Activated T-helper 2 cell treated with anti-CD3 and anti-CD28 coated beads, Interferon-gamma antibody, Interleukin-2, Interleukin-4, amounts not matched to agents 10 μg/mL and 5 μg/mL and 100 μg/mL, durations not matched to agents 14 hours and 24 hours and 36 hours (primary cell): Measurements from ENCODE around the gene CINP. TPM values are rescaled to one million over a fixed set of nuclear protein-coding genes. Genes with fewer than 3 reads are reported as not detected.

ENCODE experiments used
- DNase-seq: peaks from one replicate; pipeline ENCODE4 v3.0.0; 2021; ENCODE audit warnings: low spot score
- H3K27ac Mint-ChIP-seq: one replicate; pipeline ENCODE4 v1.8.0; 2021; ENCODE audit warnings: mixed read lengths
- H3K27me3 Mint-ChIP-seq: one replicate; pipeline ENCODE4 v1.8.0; 2021; ENCODE audit warnings: low read depth, mixed read lengths
- H3K36me3 Mint-ChIP-seq: one replicate; pipeline ENCODE4 v1.8.0; 2021; ENCODE audit warnings: low read depth, mixed read lengths
- H3K4me1 Mint-ChIP-seq: one replicate; pipeline ENCODE4 v1.8.0; 2021; ENCODE audit warnings: low read depth, mixed read lengths
- H3K4me3 Mint-ChIP-seq: one replicate; pipeline ENCODE4 v1.8.0; 2021; ENCODE audit warnings: low read depth, mild to moderate bottlenecking, moderate library complexity, mixed read lengths
- H3K9me3 Mint-ChIP-seq: one replicate; pipeline ENCODE4 v1.8.0; 2021; ENCODE audit warnings: mixed read lengths
- intact Hi-C: fragments of 100-400 bp; cut with micrococcal nuclease; formaldehyde crosslinking; loops from one replicate; pipeline ENCODE4 v1.15.1; 2023
- total RNA-seq: library from RNA; stranded (reverse); gene quantifications from 2 replicates; pipeline ENCODE4 v1.2.3, GENCODE V29; 2022

CINP gene
- total RNA-seq, 1 donor from 2014 or later: 39.6 TPM

DNA sequence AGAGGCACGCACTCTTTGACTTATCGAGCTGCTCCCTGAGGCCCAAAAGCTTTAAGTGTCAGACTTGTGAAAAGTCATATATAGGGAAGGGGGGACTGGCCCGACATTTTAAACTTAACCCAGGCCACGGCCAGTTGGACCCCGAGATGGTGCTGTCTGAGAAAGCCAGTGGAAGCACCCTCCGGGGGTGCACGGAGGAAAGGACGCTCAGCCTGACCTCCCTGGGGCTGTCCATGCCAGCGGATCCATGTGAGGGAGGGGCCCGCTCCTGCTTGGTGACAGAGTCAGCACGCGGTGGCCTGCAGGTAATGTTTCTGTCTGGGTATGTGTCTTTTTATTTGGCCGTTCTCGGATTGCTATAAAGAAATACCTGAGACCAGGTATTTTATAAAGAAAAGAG is 36.1 kb downstream of the CINP start:
- Mint-ChIP-seq H3K4me1 (peaks cover 4% of the 10 kb centered on the region), H3K27ac (no peak overlapping the region), H3K27me3 (no peaks in the 10 kb centered on the region), H3K36me3 (peaks cover 7% of the 10 kb centered on the region), H3K9me3 (no peaks in the 10 kb centered on the region), H3K4me3 (no peak overlapping the region)
- intact Hi-C loops: no loop called here
- no peak for DNase-seq

DNA sequence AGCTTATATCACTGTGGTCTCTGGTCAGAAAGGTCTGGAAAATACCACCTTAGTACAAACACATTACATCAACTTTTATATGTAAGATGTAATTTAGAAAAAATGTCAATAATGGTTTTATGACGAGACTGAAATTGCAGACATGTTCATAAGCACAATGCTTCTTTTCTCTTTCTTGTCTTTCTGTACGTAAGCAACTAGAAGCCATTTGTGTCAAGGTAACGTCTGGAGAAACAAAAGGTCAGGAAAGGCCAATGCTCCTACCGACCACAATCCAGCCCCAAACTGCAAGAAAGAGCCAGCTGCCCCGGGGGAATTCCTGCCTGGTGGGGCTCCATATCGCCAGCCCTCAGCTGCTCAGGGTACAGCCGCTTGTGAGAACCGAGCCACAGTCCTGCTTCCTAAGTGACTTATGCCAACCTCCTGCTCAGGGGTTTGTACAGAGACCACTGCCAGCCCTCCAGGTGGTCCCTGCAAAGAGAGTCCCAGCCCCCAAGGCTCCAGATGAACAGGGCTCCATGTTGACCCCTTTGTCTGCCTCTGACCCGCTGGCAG is 36.8 kb downstream of the CINP start:
- Mint-ChIP-seq H3K27ac (no peak overlapping the region), H3K4me1 (peaks cover 11% of the 10 kb centered on the region), H3K9me3 (no peaks in the 10 kb centered on the region), H3K27me3 (no peaks in the 10 kb centered on the region), H3K4me3 (no peak overlapping the region), H3K36me3 (peaks cover 7% of the 10 kb centered on the region)
- DNase-seq: no peak
- intact Hi-C loops: no loop called here

DNA sequence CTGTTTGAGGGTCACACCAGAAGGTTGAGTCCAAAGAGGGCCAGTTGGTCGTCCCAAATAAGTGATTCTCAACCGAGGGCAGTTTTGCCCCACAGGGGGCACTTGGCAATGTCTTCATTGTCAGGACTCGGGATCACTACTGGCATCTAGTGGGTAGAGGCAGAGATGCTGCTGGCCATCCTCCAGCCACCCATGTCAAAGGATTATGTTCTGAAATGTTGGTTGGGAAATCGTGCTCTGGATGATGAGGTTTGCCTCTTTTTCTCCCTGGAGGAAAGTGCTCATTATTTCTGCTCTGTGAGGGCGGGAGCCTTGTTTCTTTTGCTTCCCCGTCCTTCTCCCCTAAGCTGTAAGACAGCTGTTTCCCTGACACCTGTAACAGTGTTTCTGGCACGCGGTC is 39.6 kb downstream of the CINP start:
- peaks cover 7% of the 10 kb centered on the region for H3K36me3 Mint-ChIP-seq
- peaks cover 29% of the 10 kb centered on the region for H3K4me1 Mint-ChIP-seq
- no peaks in the 10 kb centered on the region for H3K27me3 Mint-ChIP-seq
- H3K27ac Mint-ChIP-seq: no peak overlapping the region
- DNase-seq: no peak
- no peaks in the 10 kb centered on the region for H3K9me3 Mint-ChIP-seq
- intact Hi-C loops: no loop called here
- H3K4me3 Mint-ChIP-seq: no peak overlapping the region

DNA sequence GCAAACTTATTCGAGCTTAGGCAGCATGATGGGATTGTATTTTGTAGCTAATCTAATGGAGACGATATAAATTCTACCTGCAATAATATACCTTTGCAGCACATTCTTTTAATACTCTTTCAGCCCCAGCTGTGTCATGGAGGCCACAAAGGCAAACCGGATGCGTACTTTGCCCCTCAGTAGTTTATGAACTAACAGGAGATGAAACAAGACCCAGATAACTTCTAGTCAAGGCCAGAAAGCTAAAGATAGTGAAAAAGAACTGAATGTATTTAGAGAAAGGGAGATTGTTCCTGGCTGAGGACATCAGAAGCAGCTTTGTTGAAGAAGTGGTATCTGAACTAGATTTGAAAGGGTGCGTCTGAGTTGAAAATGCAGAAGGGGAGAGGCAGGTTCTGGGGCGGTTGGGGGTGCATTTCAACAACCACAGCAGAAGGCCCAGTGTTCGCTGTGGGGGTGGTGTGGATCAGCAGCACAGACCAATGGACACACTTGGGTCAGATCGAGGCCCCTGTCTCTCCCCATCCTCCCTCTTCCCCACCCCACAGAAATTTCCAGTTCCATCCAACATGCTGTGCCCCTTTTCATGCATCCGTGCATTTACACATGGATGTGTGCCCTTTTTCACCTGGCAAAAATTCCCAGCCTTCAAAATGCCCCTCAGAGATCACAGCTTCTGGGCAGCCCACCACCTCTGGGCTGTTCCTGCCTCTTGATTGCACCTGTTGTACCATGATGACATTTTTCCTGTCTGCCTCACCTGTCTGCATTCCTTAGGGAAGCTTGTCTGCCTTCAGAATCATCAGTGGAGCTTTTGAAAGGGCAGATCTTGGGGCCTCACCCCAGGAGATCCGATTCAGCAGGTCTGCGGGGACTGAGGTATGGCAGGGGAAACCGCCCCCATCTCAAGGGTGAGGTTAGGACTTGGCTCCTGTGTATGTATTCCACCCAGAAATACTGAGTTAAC is 41.0 kb downstream of the CINP start:
- Mint-ChIP-seq H3K27ac (no peak overlapping the region), H3K4me1 (peaks cover 38% of the 10 kb centered on the region), H3K27me3 (no peaks in the 10 kb centered on the region), H3K36me3 (peaks cover 7% of the 10 kb centered on the region), H3K9me3 (no peaks in the 10 kb centered on the region), H3K4me3 (no peak overlapping the region)
- DNase-seq: no peak
- intact Hi-C loops: no loop called here

DNA sequence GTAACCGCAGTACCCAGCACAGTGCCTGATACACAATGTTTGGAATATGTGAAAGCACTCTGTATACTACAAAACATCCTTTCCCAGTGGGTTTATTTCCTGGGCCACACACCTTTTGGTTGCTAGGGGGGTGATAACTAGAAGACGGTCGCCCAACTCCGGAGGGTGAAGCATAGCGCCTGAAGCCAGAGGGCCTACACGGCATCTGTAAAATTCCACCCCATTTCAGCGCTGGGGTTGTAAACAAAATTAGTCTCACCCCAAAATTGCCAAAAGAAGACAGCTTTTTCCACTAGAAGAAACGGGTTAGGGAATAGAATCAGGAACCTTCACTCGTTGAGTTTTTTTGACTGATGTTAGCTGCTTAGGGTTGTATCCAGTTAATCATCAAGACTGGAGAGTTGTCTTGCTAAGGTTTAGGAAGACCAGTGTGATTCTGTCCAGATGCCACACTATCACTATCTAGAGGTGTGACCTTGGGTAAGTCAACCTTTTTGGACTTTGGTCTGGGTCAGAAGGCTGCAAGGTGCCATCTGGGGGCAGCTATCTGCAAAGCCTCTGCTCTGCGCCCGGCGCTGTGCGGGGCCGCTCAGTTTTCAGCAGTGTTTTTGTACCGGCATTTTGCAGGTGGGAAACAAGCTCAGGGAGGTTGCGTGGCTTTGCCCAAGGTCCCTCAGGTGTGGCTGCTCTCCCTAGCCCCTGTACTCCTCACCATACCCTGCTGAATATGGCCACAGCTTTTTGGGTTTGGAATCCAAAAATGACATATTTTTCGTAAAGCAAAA is 41.8 kb downstream of the CINP start:
- peak overlapping the region; percentile 89 for H3K27ac Mint-ChIP-seq
- H3K36me3 Mint-ChIP-seq: peaks cover 3% of the 10 kb centered on the region
- intact Hi-C loops: no loop called here
- DNase-seq: no peak
- no peaks in the 10 kb centered on the region for H3K9me3 Mint-ChIP-seq
- H3K4me1 Mint-ChIP-seq: peaks cover 38% of the 10 kb centered on the region
- H3K27me3 Mint-ChIP-seq: no peaks in the 10 kb centered on the region
- peak overlapping the region; percentile 91 for H3K4me3 Mint-ChIP-seq

DNA sequence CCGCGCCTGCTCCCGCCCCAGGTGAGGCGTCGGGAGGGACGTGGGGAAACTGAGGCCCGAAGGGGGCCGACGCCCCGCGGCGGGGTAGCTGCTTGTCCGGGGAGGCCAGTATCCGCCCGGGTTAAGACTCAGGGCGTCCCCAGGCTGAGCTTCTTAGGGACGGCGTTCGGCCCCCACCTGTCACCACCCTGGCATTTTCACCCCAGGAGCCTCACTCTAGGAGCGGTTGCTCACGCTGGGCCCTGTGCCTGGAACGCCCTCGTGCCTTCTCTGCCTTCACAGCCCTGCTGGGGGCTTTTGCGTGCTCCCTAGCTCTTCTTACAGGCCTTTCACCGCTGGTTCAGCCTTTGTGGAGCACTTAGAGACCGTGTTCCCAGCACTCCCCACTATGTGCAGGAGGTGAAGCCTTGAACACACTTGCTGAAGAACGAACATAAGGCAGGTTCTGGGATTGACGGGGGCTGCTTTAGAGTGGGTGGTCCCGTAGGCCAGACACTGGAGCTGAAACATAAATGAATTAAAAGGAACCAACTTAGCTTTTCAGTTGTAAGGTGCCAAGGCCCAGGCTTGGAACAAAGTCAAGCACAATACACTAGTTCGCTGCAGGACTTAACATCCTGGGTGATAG is 42.5 kb downstream of the CINP start:
- Mint-ChIP-seq H3K27me3 (no peaks in the 10 kb centered on the region), H3K36me3 (peaks cover 3% of the 10 kb centered on the region), H3K4me1 (peaks cover 43% of the 10 kb centered on the region), H3K4me3 (peak overlapping the region; percentile 91), H3K27ac (peak overlapping the region; percentile 89), H3K9me3 (no peaks in the 10 kb centered on the region)
- intact Hi-C loops: no loop called here
- peak; percentile 39 for DNase-seq

DNA sequence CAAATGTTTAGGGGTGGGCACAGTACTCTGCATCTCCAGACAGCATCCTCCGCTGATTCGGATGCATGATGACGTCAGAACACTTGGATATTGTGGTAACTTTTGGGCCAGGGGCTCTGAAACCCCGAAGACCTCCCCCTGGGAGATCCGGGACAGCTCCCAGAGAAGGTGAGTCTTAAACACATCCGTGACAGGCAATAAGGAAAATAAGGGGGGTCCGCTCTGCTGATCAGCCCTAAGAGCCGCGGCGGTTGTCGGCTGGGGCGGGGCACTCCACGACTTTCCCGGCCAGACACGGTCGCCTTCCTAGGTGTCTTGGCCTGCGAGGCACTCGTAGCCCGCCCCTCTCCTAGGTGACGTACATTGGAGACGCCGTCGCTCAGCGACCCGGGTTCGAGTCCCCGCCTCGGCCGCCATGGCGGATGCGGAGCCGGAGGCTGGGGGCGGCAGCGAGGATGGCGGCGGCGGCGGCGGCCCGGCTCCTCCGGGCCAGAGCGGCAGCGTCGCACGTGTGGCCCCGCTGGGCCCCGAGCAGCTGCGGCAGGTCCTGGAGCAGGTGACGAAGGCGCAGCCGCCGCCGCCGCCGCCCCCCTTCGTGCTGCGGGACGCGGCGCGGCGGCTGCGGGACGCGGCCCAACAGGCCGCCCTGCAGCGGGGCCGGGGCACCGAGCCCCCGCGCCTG is 43.2 kb downstream of the CINP start, which contains the start of gene ZNF839:
Gene ZNF839, plus strand, starts transcription at position 396 of the 682 bp plus-strand sequence. Its CDS starts 20 bp downstream, at position 416.
- peak within 1 kb of the TSS; percentile 96 for H3K4me3 Mint-ChIP-seq
- intact Hi-C loops: loop anchor here (1.0 to 5.0 kb wide), 8 partner anchors 14 to 1013 kb away; partner anchors contain the start of genes CINP, EIF5, MOK and RCOR1
- no peaks in the 10 kb centered on the region for H3K27me3 Mint-ChIP-seq
- H3K9me3 Mint-ChIP-seq: no peaks in the 10 kb centered on the region
- H3K27ac Mint-ChIP-seq: peak within 1 kb of the TSS; percentile 96
- peaks cover 3% of the 10 kb centered on the region for H3K36me3 Mint-ChIP-seq
- H3K4me1 Mint-ChIP-seq: peaks cover 48% of the 10 kb centered on the region
- peak; percentile 92 for DNase-seq

DNA sequence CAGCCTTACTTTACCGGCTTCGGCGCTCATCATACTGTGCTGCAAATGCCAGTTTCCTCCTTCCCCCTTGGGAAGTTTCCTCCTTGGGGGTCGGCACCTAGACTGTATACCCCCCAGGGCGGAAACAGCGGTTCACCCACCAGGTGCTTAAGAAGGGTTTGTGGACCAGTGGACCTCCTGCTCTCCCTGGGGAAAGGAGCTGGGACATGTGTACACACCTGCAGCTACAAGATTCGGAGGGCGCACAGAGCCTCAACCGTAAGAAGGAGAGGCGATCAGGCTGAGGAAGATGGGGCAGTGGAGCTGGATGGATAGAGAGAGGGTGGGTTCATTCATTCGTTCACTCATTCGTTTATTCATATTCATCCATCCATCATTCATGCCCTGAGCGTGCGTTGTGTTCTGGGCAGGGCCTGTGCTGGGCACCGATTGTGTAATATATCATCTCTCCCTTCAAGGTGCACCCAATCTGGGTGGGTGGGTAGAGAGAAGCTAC is 43.9 kb downstream of the CINP start:
- Mint-ChIP-seq H3K4me1 (peaks cover 54% of the 10 kb centered on the region), H3K9me3 (no peaks in the 10 kb centered on the region), H3K36me3 (peaks cover 3% of the 10 kb centered on the region), H3K27me3 (no peaks in the 10 kb centered on the region), H3K27ac (peak overlapping the region; percentile 96), H3K4me3 (peak overlapping the region; percentile 96)
- DNase-seq: no peak
- intact Hi-C loops: loop anchor here (1.0 to 5.0 kb wide), 8 partner anchors 14 to 1013 kb away; partner anchors contain the start of genes CINP, EIF5, MOK and RCOR1

DNA sequence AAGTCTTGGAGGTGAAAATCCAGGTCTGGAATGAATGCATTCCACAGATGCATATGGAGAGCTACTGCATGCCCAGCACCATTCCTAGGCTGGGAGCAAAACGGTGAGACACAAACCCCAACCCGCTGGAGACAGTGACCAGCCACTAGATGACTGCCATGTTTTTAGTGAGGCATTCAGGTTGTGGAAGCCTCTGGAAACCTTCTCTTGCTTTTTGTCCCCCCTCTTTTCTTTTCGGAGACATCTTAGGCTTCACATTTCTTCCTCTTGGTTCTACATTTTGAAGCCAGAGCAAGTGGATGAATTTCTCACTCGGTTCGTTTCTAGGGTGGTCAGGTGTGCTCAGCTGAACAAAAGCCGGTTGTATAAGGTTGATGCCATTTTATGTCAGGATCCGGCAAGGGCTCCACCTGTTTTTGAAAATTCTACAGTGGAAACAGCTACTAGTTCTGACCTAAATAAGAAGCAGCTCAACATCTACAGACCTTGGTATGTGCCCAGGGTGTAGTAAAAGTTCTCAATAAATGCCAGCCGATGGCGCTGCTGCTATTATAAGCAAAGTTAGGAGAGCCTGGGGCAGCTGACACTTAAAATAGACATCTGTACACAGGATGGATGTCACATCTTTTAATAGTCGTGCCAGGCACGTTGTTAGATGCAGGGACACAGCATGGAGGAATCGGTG is 45.0 kb downstream of the CINP start:
- H3K27ac Mint-ChIP-seq: peak overlapping the region; percentile 89
- H3K27me3 Mint-ChIP-seq: no peaks in the 10 kb centered on the region
- peaks cover 53% of the 10 kb centered on the region for H3K4me1 Mint-ChIP-seq
- intact Hi-C loops: loop anchor here (2.0 to 5.0 kb wide), 7 partner anchors 180 to 1015 kb away; partner anchors contain the start of genes EIF5, RCOR1 and WDR20
- H3K9me3 Mint-ChIP-seq: no peaks in the 10 kb centered on the region
- H3K36me3 Mint-ChIP-seq: peaks cover 3% of the 10 kb centered on the region
- peak; percentile 39 for DNase-seq
- H3K4me3 Mint-ChIP-seq: peak overlapping the region; percentile 83

DNA sequence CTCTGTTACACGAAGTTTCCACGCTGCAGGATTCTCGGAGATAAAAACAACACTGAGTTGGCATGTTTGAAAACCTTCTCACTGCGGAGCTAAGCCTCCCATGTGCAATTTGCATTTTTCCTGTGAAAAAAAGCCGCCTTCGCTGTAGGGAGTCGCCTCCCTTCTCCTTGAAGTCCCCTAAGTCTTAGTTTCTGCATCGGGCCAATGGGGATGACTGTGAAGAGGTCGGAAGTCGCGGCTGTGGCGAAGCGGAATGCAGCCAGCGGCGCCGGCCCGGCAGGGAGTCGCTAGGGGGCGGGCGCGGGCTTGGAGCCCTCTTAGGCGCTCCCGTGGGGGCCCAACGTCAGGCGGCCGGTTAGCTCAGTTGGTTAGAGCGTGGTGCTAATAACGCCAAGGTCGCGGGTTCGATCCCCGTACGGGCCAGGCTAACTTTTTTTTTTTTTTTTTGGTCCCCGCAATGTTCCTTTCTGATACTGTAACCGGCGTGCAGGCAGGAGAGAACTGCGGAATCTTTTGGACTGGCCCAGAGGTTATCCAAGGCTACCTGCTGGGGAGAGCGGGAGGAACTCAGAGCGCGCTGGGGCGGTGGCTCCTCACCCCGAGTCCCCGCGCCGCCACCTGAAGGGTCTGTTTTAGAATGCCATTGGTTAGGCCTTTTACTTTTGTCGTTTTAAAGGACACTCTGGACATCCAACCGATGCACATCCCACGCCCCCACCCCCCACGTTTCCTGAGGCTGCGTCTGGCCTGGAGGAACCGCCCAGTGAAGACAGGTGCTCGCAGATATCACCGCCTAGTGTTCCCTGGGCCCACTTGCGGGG is 45.7 kb downstream of the CINP start:
- Mint-ChIP-seq H3K36me3 (peaks cover 3% of the 10 kb centered on the region), H3K4me3 (peak overlapping the region; percentile 83), H3K27ac (peak overlapping the region; percentile 89), H3K9me3 (no peaks in the 10 kb centered on the region), H3K4me1 (peaks cover 53% of the 10 kb centered on the region), H3K27me3 (no peaks in the 10 kb centered on the region)
- DNase-seq: peak; percentile 91
- intact Hi-C loops: loop anchor here (2.0 to 5.0 kb wide), 7 partner anchors 180 to 1015 kb away; partner anchors contain the start of genes EIF5, RCOR1 and WDR20
